ENCODE measurements around the gene HNRNPL.
"Not testable (repeated sequence)": the region's sequence is repeated elsewhere in the genome, so short reads cannot be mapped to it uniquely, and the experiment has no call there.

Gene HNRNPL

GRCh38 chr19:38869160-38869835 lies 19.5 kb upstream of the HNRNPL start:
- peak; percentile 56 for DNase-seq

GRCh38 chr19:38868551-38868950 lies 18.8 kb upstream of the HNRNPL start:
- DNase-seq: no peak

- no peak for DNase-seq
Measured at GRCh38 chr19:38867171-38867780, 17.5 kb upstream of the HNRNPL start.

GRCh38 chr19:38862321-38863059 lies 12.7 kb upstream of the HNRNPL start:
- DNase-seq: no peak

GRCh38 chr19:38861368-38861767 lies 11.6 kb upstream of the HNRNPL start:
- DNase-seq: no peak

- not testable (repeated sequence) for DNase-seq
Measured at GRCh38 chr19:38859631-38860204, 9.9 kb upstream of the HNRNPL start.

- no peak for DNase-seq
Measured at GRCh38 chr19:38856813-38857212, 7.0 kb upstream of the HNRNPL start.

- DNase-seq: not testable (repeated sequence)
Measured at GRCh38 chr19:38855751-38856150, 6.0 kb upstream of the HNRNPL start.

GRCh38 chr19:38854961-38855360 lies 5.2 kb upstream of the HNRNPL start:
- not testable (repeated sequence) for DNase-seq

GRCh38 chr19:38853214-38853613 lies 3.4 kb upstream of the HNRNPL start:
- DNase-seq: no peak

- DNase-seq: peak; percentile 74
Measured at GRCh38 chr19:38852231-38853044, 2.7 kb upstream of the HNRNPL start.

GRCh38 chr19:38851622-38852230 lies 1.9 kb upstream of the HNRNPL start:
- DNase-seq: peak; percentile 95

GRCh38 chr19:38850976-38851621 lies 1.3 kb upstream of the HNRNPL start:
- peak; percentile 50 for DNase-seq

- peak; percentile 98 for DNase-seq
Measured at GRCh38 chr19:38850436-38850975, 720 bp upstream of the HNRNPL start.

GRCh38 chr19:38849147-38849859 lies 483 bp downstream of the HNRNPL start:
- DNase-seq: peak; percentile 99

- no peak for DNase-seq
Measured at GRCh38 chr19:38848299-38849146, 1.3 kb downstream of the HNRNPL start.

- DNase-seq: no peak
Measured at GRCh38 chr19:38846097-38846496, 3.7 kb downstream of the HNRNPL start.

- no peak for DNase-seq
Measured at GRCh38 chr19:38845374-38846024, 4.3 kb downstream of the HNRNPL start.

GRCh38 chr19:38844093-38844686 lies 5.6 kb downstream of the HNRNPL start:
- DNase-seq: no peak

Measured in stimulated activated CD4-positive, alpha-beta T cell treated with anti-CD3 and anti-CD28 coated beads, Interleukin-15, amount 100 ng/mL, for 24 hours (primary cell).